Astrocyte (in vitro differentiated cells and primary cell): ENCODE measurements around the gene ERMARD.

ENCODE experiments used
- CTCF ChIP-seq: IDR thresholded peaks from 2 replicates; pipeline ENCODE4 v1.5.1; 2011; ENCODE audit warnings: low read depth, mild to moderate bottlenecking, inconsistent platforms, low read length, moderate library complexity; ENCODE audit not compliant: insufficient read depth
- EZH2 ChIP-seq: IDR thresholded peaks from 2 replicates; pipeline ENCODE4 v1.6.1; 2012; ENCODE audit warnings: mild to moderate bottlenecking, low read length, inconsistent platforms; ENCODE audit not compliant: insufficient read depth

- TF ChIP-seq CTCF (no peak), EZH2 (no peak)
Measured at GRCh38 chr6:169807229-169807628, 55.8 kb downstream of the ERMARD start.
